Memory B cell (primary cell): ENCODE results near the gene RNASE13.

Experiments
- ATAC-seq: fragments of 150-1000 bp; cut with Tn5 transposase; 2 replicates; pipeline ENCODE4 v1.10.0; 2021; ENCODE audit warnings: low read depth, mild to moderate bottlenecking, moderate library complexity
- DNase-seq, 2 donors: peaks; one replicate each; pipeline ENCODE4 v3.0.0; 2022; ENCODE audit warnings: low spot score in 2 of 2
- H3K27ac Mint-ChIP-seq: one replicate; pipeline ENCODE4 v1.8.0; 2022; ENCODE audit warnings: mild to moderate bottlenecking, moderate library complexity, mixed read lengths
- H3K27me3 Mint-ChIP-seq: one replicate; pipeline ENCODE4 v1.8.0; 2022; ENCODE audit warnings: mixed read lengths
- H3K36me3 Mint-ChIP-seq: one replicate; pipeline ENCODE4 v1.8.0; 2022; ENCODE audit warnings: mild to moderate bottlenecking, mixed read lengths
- H3K4me1 Mint-ChIP-seq: one replicate; pipeline ENCODE4 v1.8.0; 2022; ENCODE audit warnings: mixed read lengths
- H3K4me3 Mint-ChIP-seq: one replicate; pipeline ENCODE4 v1.8.0; 2022; ENCODE audit warnings: mild to moderate bottlenecking, moderate library complexity, mixed read lengths
- H3K9me3 Mint-ChIP-seq: one replicate; pipeline ENCODE4 v1.8.0; 2022; ENCODE audit warnings: mixed read lengths

The RNASE13 gene

DNA sequence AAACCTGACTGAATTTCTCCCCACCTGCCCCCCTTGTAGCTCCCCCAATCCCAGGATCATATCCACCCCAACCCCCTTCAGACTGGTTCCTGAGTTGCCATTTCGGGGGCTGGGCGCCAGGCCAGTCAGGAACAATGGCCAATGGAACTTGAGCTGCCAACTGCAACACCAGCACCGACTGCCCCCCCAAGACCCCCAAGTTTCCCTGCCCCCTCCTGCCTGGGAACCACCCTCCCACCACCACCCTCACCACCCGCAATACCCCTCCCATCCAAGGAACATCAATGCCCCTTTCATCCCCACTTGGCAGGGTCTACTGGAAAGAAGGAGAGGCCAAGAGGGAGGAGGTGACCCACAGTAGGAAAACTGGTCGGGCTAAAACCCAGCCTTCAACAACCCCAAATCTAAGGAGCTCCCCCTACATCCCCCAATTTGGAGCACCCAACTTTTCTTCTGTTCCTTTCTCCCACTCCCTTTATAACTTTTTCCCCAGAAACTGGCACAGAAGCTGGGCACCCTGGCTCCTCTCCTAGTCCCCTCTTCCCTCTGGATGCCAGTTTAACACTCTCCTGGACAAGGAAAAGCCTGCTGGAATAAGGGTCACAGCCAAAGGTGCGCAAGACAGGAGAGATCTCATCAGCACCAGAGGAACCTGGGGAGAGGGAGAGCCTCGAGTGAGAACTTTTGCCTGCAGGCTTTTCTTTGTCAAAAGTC, 8.2 kb downstream of the RNASE13 start:
- peaks cover 11% of the 10 kb centered on the region for H3K4me1 Mint-ChIP-seq
- H3K9me3 Mint-ChIP-seq = no peaks in the 10 kb centered on the region
- H3K4me3 Mint-ChIP-seq = peak overlapping the region; percentile 56
- DNase-seq = no peak
- no peaks in the 10 kb centered on the region for H3K36me3 Mint-ChIP-seq
- no peak overlapping the region for H3K27ac Mint-ChIP-seq
- peaks cover 9% of the 10 kb centered on the region for H3K27me3 Mint-ChIP-seq
- no peak for ATAC-seq

DNA sequence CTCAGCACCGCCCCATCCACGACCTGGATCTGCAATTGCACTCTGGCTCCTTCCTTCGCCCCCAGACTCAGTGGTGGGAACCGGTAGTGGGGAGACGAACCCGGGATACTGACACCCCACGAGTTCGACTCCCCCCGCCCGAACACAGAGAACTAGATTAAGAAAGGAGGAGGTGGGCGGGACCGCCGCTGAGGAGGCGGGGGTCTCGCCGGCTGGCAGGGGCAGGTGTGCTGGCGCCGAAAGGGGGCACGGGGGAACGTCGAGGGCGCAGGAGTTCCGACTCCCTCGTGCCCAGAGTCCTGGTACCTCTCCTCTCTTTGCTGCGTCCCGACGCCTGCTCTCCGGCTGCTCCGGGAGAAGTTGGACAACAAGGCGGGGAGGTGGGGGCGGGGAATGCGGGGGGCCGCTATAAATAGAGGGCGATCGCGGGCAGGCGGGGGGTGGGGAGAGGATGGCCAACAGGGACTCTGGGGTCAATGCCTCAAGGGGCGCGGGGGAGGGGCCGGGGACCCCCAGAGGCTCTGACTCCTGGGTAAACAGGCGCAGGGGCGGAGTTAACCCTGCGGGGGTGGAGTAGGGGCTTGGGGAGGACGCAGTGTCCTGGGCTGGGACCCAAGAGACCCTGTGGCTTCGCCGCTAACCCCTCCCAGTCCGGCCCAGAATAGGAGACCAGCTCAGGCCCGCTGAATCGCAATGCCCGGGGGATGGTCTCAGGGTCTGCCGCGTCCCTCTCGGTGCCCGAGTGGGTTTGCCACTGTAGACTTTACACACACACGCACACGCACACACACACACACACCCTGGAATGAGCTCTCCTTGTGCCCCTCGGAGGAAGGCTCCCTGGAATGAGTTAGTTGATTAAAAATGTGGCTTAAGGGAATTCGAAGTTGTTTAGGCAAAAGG, 9.0 kb downstream of the RNASE13 start:
- no peaks in the 10 kb centered on the region for H3K9me3 Mint-ChIP-seq
- H3K27me3 Mint-ChIP-seq = peaks cover 9% of the 10 kb centered on the region
- ATAC-seq (no peak), DNase-seq (peak; percentile 8 to 42)
- H3K27ac Mint-ChIP-seq = no peak overlapping the region
- H3K36me3 Mint-ChIP-seq = no peaks in the 10 kb centered on the region
- H3K4me1 Mint-ChIP-seq = peaks cover 11% of the 10 kb centered on the region
- peak overlapping the region; percentile 90 for H3K4me3 Mint-ChIP-seq

DNA sequence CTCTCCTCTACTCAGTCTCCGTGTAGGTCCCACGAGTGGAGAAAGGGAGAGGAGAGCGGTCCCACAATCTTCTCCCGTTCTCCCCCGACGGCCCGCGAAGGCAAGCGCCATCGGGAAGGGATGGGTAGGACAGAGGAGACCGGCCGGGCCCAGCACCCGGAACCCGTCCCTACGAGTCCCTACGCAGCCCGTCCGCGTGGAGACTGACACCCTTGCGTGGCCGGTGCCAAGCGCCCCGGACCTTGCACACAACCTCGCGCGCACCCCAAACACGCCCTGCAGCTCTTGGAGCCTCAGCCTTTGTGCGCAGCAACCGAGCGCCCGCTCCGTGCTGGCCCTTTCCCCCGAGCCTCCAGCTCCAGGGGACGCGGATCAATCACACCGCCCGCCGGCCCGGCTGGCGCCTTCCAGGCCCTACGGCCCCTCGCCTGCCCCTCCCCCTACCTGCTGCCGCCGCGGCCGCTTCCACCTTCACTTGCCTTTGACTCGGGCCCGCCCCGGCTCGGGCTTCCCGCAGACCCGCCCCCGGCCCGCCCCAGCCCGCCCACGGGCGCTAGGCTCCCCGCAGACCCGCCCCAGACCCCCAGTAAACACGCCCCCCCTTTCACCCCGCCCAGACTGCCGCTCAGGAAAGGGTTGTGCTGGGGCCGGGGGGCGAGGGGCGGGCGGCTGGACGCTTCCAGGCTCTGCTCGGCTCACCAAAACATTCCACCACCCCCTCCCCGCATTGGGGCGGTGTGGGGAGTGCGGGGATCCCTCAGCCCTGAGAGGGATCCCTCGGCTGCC, 9.8 kb downstream of the RNASE13 start, which contains the start of gene NDRG2:
Gene NDRG2, minus strand, starts transcription at position 477 of the 786 bp plus-strand sequence. CDS start 1,746 bp downstream, outside the sequence.
- ATAC-seq (peak; percentile 89), DNase-seq (peak; percentile 58 to 59)
- H3K27me3 Mint-ChIP-seq = peaks cover 9% of the 10 kb centered on the region
- H3K27ac Mint-ChIP-seq = no peak within 1 kb of the TSS
- no peaks in the 10 kb centered on the region for H3K9me3 Mint-ChIP-seq
- no peaks in the 10 kb centered on the region for H3K36me3 Mint-ChIP-seq
- H3K4me1 Mint-ChIP-seq = peaks cover 11% of the 10 kb centered on the region
- peak within 1 kb of the TSS; percentile 90 for H3K4me3 Mint-ChIP-seq

DNA sequence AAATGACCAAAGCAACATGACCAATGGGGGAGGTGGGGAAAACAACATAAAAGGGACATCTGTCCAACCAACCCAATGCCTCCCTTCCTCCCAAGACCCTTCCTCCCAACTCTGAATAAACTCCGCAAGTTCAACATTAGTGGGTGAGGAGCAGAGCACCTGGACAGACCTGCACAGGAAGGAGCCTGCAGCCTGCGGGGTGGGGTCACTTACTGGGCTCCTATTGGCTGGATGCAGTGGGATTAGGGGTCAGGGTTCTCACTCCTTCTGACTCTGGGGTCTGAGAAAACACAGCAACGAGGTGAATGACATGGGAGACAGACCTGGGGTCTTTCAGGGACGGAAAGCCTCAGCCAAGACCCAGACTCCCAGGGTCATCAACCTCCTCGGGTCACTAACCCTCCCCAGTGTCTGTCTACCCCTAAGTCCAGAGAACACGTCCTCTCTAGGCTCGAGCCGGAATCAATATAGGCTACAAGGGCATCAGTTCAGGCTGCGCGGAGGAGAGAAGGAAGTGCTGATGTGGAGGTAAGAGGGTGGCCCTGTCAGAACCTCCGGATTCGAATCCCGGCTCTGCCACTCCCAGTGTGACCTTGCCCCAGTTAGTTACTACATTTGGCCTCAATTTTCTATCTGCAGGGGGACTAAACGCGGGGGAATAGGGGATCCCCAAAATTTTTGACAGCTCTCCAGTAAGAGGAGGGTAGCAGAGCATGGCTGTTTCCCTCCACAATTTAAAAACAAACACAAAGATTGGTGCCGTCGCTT, 10.6 kb downstream of the RNASE13 start:
- Mint-ChIP-seq H3K36me3 (peaks cover 3% of the 10 kb centered on the region), H3K27me3 (peaks cover 9% of the 10 kb centered on the region), H3K4me3 (peak overlapping the region; percentile 90), H3K4me1 (peaks cover 11% of the 10 kb centered on the region), H3K9me3 (no peaks in the 10 kb centered on the region), H3K27ac (no peak overlapping the region)
- DNase-seq = no peak
- ATAC-seq = peak; percentile 2

DNA sequence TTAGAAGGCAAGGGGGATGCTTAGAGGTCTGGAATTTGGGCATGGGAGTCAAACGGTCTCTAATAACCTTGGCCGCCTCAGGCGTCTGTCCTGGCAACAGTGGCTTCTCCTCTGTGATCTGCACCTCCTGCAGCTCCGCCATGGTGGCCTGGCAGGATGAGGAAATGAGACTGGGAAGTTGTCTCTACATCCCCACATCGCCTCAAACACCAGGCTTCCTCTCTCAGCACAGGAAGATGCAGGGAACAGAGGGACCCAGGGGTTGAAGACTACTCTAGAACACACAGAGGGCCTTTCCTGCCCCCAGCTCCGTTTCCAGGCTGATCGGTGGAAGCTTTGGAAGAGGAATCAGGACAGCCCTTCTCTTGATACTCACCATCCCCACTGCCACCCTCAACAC, 11.4 kb downstream of the RNASE13 start:
- Mint-ChIP-seq H3K36me3 (peaks cover 3% of the 10 kb centered on the region), H3K27ac (no peak overlapping the region), H3K4me1 (peaks cover 11% of the 10 kb centered on the region), H3K27me3 (peaks cover 9% of the 10 kb centered on the region), H3K4me3 (peak overlapping the region; percentile 31), H3K9me3 (no peaks in the 10 kb centered on the region)
- ATAC-seq (no peak), DNase-seq (no peak)

DNA sequence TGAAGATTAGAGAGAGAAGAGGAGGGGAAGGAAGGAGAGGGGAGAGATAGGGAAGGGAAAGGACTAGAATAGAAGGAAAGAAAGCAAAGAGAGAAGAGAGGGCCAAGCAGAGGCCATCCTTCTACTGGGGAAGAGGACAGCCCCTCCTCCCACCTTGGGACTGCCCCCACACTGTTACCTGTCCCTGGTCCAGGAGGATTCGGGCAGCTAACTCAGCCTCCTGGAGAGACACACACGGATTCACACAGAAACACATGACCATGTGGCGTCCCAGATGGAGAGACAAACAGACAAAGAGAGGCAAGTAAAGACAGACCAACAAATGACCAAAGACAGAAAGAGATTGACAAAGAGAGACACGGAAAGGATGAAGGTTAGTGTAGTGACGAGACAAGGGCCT, 11.9 kb downstream of the RNASE13 start:
- Mint-ChIP-seq H3K27ac (no peak overlapping the region), H3K4me1 (peaks cover 11% of the 10 kb centered on the region), H3K36me3 (peaks cover 3% of the 10 kb centered on the region), H3K27me3 (peaks cover 9% of the 10 kb centered on the region), H3K9me3 (no peaks in the 10 kb centered on the region), H3K4me3 (peak overlapping the region; percentile 31)
- DNase-seq (no peak), ATAC-seq (no peak)

DNA sequence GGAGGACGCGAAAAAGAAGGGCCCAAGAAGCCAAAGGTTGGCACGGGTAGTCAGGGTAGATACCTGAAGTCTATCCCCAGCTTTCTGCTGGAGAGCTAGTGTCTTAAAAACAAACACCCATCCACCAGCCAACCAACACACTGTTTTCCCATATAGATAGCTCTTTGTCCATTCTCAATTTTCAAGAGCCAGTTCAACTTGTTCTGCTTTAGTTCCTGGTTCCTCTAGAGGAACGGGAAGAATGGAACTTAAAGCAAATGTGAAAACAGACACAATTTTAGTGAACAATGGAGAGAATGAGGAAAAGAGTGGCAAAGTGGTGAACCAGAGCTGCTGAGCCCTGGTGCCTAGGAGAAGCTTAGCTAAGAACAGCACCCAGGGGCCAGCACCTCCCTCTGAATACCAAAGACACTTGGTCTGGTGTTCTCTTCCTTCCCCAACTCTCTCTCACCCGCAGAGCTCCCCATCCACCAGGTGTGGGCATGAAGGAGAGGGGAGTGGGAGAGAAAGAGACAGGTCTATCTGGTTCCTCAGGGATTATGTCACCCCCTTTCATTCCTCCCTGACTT, 13.5 kb downstream of the RNASE13 start:
- DNase-seq (no peak), ATAC-seq (no peak)
- Mint-ChIP-seq H3K9me3 (no peaks in the 10 kb centered on the region), H3K4me3 (no peak overlapping the region), H3K4me1 (peaks cover 11% of the 10 kb centered on the region), H3K27ac (no peak overlapping the region), H3K27me3 (peaks cover 9% of the 10 kb centered on the region), H3K36me3 (peaks cover 3% of the 10 kb centered on the region)

DNA sequence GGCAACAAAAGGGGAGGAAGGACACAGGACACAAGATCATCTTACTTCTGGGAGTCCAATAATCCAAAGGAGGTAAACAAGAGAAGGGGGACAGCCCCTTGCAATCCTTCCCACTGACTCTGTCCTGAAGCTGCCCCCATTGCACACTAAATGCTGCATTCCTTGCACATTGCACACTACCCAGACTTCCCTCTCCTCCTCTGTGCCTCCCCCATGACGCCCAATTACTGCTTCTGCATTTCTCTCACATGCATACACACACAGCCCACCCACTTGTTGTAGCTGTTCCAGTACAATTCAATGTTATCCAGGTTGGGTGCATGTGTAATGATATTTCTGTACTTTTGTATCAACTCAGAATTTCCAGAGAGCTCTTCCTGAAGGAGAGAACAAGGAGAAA, 15.2 kb downstream of the RNASE13 start:
- peaks cover 12% of the 10 kb centered on the region for H3K4me1 Mint-ChIP-seq
- no peaks in the 10 kb centered on the region for H3K9me3 Mint-ChIP-seq
- DNase-seq = no peak
- peaks cover 13% of the 10 kb centered on the region for H3K27me3 Mint-ChIP-seq
- no peak for ATAC-seq
- no peak overlapping the region for H3K27ac Mint-ChIP-seq
- no peak overlapping the region for H3K4me3 Mint-ChIP-seq
- peaks cover 3% of the 10 kb centered on the region for H3K36me3 Mint-ChIP-seq

DNA sequence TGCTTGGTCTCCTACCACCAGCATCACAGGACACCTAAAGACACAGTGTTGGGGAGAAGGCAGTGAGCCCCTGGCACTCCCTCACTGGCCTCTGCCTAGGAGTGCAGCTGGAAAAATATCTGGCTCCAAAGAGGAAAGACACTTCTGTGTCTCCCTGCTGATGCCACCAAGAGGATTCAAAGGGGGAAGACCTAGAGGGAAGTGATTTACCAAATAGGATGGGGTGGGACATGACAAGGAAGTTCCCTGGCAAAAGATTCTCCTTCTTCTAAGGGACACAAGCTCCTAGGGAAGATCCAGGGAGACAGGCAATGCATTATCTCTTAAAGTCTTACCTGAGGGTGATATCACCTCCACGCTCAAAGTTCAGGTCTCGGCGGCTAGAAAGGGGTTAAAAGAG, 15.8 kb downstream of the RNASE13 start:
- DNase-seq (no peak), ATAC-seq (no peak)
- Mint-ChIP-seq H3K36me3 (peaks cover 3% of the 10 kb centered on the region), H3K4me3 (no peak overlapping the region), H3K4me1 (peaks cover 12% of the 10 kb centered on the region), H3K27me3 (peaks cover 13% of the 10 kb centered on the region), H3K9me3 (no peaks in the 10 kb centered on the region), H3K27ac (no peak overlapping the region)

DNA sequence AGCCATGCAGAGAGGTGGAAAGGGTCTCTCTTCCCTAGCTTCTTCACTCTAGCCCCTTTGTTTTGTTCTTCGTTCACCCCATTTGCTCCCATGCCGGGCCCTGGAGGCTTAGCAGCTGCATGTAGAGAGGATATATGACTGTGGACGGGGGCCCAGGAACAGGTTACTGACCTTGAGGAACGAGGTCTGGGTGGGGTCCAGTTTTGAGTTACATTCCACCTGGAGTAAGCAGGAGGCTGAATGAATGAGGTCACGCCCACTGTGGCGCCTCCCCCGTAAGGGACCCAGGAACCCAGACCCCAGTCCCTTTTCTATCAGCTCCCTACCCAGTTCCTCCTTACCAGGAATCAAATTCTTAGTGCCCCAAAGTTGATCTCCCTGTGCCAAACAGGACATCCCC, 16.3 kb downstream of the RNASE13 start:
- H3K4me1 Mint-ChIP-seq = peaks cover 12% of the 10 kb centered on the region
- ATAC-seq (no peak), DNase-seq (no peak)
- no peak overlapping the region for H3K27ac Mint-ChIP-seq
- peaks cover 3% of the 10 kb centered on the region for H3K36me3 Mint-ChIP-seq
- H3K27me3 Mint-ChIP-seq = peaks cover 13% of the 10 kb centered on the region
- no peak overlapping the region for H3K4me3 Mint-ChIP-seq
- no peaks in the 10 kb centered on the region for H3K9me3 Mint-ChIP-seq

DNA sequence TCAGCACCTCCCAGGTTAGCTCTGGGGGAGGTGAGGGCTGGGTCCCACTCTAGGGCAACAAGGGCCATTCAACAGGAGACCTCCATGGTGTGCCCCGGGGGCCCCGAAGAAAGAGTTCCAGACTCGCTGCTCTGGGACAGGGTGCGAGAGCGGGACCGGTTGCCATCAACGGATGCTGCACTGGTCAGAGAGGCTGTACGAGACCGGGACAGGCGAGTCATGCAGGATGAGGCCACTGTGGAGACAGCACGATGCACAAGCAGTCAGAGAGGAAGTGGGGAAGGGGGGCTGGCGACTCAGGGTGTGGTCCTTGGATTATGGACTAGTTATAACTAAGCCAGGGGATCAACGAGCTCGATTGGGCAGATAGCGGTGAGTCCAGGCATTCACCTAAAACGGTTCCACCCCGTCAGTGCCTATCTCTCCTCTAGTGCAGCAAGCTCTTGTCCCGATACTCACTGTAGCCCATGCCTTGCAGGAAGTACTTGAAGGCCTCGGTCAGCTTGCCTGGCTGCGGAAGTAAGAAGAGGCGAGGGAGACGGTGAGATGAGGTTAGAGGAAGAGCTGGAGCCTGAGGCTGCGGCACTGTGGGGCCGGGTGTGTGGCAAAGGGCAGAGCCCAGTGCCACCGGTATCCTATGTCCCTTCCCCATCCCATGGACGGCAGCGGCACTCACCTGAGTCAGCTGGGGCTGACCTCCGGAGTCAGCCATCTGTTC, 16.9 kb downstream of the RNASE13 start:
- Mint-ChIP-seq H3K27me3 (peaks cover 10% of the 10 kb centered on the region), H3K4me3 (no peak overlapping the region), H3K36me3 (peaks cover 3% of the 10 kb centered on the region), H3K9me3 (no peaks in the 10 kb centered on the region), H3K27ac (no peak overlapping the region), H3K4me1 (peaks cover 8% of the 10 kb centered on the region)
- ATAC-seq (no peak), DNase-seq (no peak)

DNA sequence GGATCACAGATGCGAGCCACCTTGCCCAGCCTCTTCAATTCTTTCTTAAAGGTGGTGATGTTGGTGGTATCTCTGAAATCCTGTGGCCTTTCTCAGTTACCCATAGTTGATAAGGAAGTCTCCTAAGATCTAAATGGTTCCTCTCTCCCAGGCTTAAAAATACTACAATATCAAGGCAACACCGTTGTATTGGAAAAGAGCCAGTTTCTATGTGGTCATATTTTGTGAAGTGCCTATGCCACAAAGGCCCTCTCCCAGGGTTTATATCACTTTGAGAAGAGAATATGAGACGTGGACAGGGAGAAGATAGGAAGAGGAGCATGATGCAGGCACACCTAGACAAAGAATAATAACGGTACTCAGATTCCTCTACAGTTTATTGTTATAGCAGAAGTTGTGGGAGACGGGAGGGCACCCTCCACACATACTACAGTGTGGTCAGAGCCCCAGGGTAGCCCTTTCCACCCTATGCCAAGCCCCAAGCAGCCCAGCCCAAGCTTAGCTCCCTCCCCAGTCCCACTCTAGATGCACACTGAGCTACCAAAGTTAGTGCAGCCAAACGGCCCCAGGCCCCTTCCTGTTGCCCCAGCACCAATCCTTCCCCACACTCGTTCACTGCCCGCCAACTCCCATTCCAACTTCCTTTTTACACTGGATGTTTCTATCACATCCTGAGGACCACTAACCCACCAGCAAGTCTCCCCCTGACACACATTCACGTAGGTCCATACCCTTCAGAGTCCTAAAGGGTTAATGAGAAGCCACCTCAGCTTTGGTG, 18.0 kb downstream of the RNASE13 start:
- ATAC-seq = no peak
- no peak overlapping the region for H3K27ac Mint-ChIP-seq
- peaks cover 3% of the 10 kb centered on the region for H3K36me3 Mint-ChIP-seq
- peaks cover 4% of the 10 kb centered on the region for H3K4me1 Mint-ChIP-seq
- no peaks in the 10 kb centered on the region for H3K9me3 Mint-ChIP-seq
- DNase-seq = no peak
- peaks cover 7% of the 10 kb centered on the region for H3K27me3 Mint-ChIP-seq
- no peak overlapping the region for H3K4me3 Mint-ChIP-seq
